22Rv1 (cell line): ENCODE data around the gene BBOF1.
A peak's percentile ranks its signal among the peaks of the same experiment; 100 is the strongest.

Experiments used
- H3K27ac ChIP-seq: fragments of 450-650 bp; 2 replicates; pipeline ENCODE4 v1.5.1; 2017
- CTCF ChIP-seq: fragments of 450-650 bp; IDR thresholded peaks from 2 replicates; pipeline ENCODE4 v1.5.1; 2017; ENCODE audit warnings: mild to moderate bottlenecking
- ZFX ChIP-seq: fragments of 450-650 bp; IDR thresholded peaks from 2 replicates; pipeline ENCODE4 v1.6.1; 2017; ENCODE audit warnings: antibody characterized with exemption, borderline replicate concordance

Gene BBOF1

GRCh38 chr14:74064426-74064825 is 45.3 kb downstream of the BBOF1 start:
- no peak overlapping the region for H3K27ac ChIP-seq

GRCh38 chr14:74064883-74065282 is 45.7 kb downstream of the BBOF1 start:
- no peak overlapping the region for H3K27ac ChIP-seq
- no peak for TF ChIP-seq CTCF
- TF ChIP-seq ZFX: no peak

More at GRCh38 chr14:74064426-74064825, 45.3 kb downstream of the BBOF1 start:
- no peak for TF ChIP-seq CTCF
- no peak for TF ChIP-seq ZFX

- TF ChIP-seq ZFX (no peak), CTCF (no peak)
- no peak overlapping the region for H3K27ac ChIP-seq
These were observed 46.8 kb downstream of the BBOF1 start for GRCh38 chr14:74065746-74066575.

- no peak overlapping the region for H3K27ac ChIP-seq
- TF ChIP-seq ZFX (no peak), CTCF (no peak)
These were observed 58.3 kb downstream of the BBOF1 start for GRCh38 chr14:74077401-74077800.

GRCh38 chr14:74080820-74081460 is 61.8 kb downstream of the BBOF1 start:
- H3K27ac ChIP-seq: no peak overlapping the region
- no peak for TF ChIP-seq ZFX
- no peak for TF ChIP-seq CTCF

GRCh38 chr14:74081491-74081890 is 62.3 kb downstream of the BBOF1 start:
- TF ChIP-seq CTCF: no peak
- TF ChIP-seq ZFX: no peak

GRCh38 chr14:74083161-74083560 is 64.0 kb downstream of the BBOF1 start:
- peak overlapping the region; percentile 78 for H3K27ac ChIP-seq
- TF ChIP-seq CTCF (no peak), ZFX (no peak)

More at GRCh38 chr14:74081491-74081890, 62.3 kb downstream of the BBOF1 start:
- no peak overlapping the region for H3K27ac ChIP-seq
